Measurements from ENCODE around the gene PHC2. TPM values are rescaled to one million over a fixed set of nuclear protein-coding genes. Genes with fewer than 3 reads are reported as not detected.

Gene PHC2
- total RNA-seq, 2 donors from 2014 or later, result 14.2 to 27.4 TPM

DNA sequence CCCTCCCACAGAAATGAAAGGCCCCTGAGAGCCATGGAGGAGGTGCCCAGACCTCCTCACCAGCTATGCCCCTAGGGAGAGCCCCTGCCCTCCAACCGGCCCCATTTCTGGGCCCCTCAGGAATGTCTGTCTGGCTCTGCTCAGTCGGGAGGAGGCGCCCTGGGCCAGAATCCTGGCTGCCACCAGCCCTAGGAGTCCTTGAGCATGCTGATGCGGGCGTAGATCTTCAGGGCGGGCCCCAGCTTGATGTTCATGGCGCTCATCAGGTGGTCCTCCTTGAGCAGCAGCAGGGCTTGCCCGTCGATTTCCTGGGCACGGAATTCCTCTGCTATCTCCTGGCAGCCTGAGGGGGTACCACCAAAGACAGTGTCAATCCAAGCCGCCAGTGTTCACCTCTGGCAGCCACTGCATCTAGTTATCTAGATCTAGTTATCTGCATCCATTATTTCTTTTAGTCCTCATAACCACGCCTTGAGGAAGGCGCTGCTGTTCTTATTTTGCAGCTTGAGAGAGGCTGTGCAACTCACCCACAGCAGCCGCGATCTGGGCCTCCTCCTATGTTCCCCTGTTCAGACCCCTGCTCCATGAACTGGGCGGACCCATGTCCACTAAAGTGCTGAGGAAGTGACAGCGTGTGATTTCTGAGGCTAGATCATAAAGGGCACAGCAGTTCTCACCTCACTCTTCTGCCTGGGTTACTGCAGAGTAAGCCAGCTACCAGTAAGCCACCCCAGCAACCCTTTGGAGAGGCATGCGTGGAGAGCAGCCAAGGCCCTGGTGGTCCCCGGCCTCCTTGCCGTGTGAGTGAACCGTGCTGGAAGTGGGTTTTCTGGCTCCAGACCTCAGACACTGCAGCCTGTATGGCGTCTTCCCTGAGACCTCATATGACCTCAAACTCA lies 106.0 kb downstream of the PHC2 start:
- Mint-ChIP-seq H3K9me3 (no peaks in the 10 kb centered on the region), H3K27ac (no peak overlapping the region)

GRCh38 chr1:33323663-33324477 lies 107.0 kb downstream of the PHC2 start:
- no peak for ATAC-seq
- Mint-ChIP-seq H3K27ac (no peak overlapping the region), H3K4me3 (no peak overlapping the region), H3K4me1 (ENCODE audit: low read depth in 2 of 2) (no peaks in the 10 kb centered on the region), H3K36me3 (peaks cover 12% of the 10 kb centered on the region), H3K9me3 (no peaks in the 10 kb centered on the region), H3K27me3 (no peaks in the 10 kb centered on the region)
- DNase-seq (ENCODE audit: low spot score), result no peak

More for the DNA sequence above, 106.0 kb downstream of the PHC2 start:
- Mint-ChIP-seq H3K4me1 (ENCODE audit: low read depth in 2 of 2) (no peaks in the 10 kb centered on the region), H3K4me3 (no peak overlapping the region), H3K36me3 (peaks cover 18% of the 10 kb centered on the region), H3K27me3 (no peaks in the 10 kb centered on the region)
- ATAC-seq (no peak), DNase-seq (ENCODE audit: low spot score) (no peak)

DNA sequence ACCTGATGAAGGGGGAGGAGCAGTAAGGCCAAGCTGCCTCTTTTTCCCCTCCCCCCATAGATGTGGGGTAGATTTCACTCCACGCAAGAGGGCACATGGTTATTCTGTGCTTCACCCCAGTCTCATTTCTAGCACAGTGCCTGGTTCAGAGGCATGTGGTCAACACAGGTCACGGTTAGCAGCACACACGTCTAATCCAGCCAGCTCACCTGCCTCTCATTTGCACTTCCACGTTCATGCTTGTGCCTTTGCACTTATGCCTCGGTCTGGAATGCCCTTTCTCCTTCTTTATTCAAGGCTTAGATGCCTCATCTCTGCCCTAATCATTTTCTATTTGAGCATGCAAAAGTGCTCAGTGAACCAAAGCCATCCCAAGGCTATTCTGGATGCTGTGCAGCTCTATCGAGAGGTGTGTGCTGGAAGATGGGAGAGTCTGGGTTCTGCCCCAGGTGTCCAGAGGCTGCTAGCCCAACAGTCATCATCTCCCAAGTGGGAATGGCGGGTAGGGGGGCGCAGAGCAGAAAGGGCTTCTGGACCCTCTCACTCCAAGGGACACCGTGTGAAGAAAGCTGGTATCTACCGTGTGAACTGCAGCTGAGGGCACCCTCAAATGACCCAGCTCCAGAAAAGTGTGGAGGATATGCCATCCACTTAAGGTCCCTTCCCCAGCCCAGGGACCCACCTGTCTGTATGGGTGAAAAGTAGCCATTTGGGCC lies 107.9 kb downstream of the PHC2 start:
- Mint-ChIP-seq H3K4me1 (ENCODE audit: low read depth in 2 of 2) (no peaks in the 10 kb centered on the region), H3K27me3 (no peaks in the 10 kb centered on the region), H3K4me3 (no peak overlapping the region), H3K36me3 (peaks cover 7% of the 10 kb centered on the region), H3K9me3 (no peaks in the 10 kb centered on the region), H3K27ac (no peak overlapping the region)
- DNase-seq (ENCODE audit: low spot score) (no peak), ATAC-seq (no peak)

GRCh38 chr1:33322109-33322508 lies 108.8 kb downstream of the PHC2 start:
- H3K4me3 Mint-ChIP-seq, result no peak overlapping the region
- no peak for ATAC-seq
- H3K36me3 Mint-ChIP-seq, result peaks cover 7% of the 10 kb centered on the region
- no peaks in the 10 kb centered on the region for H3K9me3 Mint-ChIP-seq
- no peak overlapping the region for H3K27ac Mint-ChIP-seq
- H3K27me3 Mint-ChIP-seq, result no peaks in the 10 kb centered on the region
- no peak for DNase-seq (ENCODE audit: low spot score)
- no peaks in the 10 kb centered on the region for H3K4me1 Mint-ChIP-seq (ENCODE audit: low read depth in 2 of 2)

- no peak for ATAC-seq
- Mint-ChIP-seq H3K36me3 (peaks cover 7% of the 10 kb centered on the region), H3K9me3 (no peaks in the 10 kb centered on the region), H3K4me3 (no peak overlapping the region), H3K27me3 (no peaks in the 10 kb centered on the region), H3K27ac (no peak overlapping the region), H3K4me1 (ENCODE audit: low read depth in 2 of 2) (no peaks in the 10 kb centered on the region)
- no peak for DNase-seq (ENCODE audit: low spot score)
Observed at GRCh38 chr1:33321178-33321577, 109.7 kb downstream of the PHC2 start.

- no peak for DNase-seq (ENCODE audit: low spot score)
- Mint-ChIP-seq H3K36me3 (peaks cover 3% of the 10 kb centered on the region), H3K4me1 (ENCODE audit: low read depth in 2 of 2) (no peaks in the 10 kb centered on the region), H3K4me3 (no peak within 1 kb of the TSS), H3K9me3 (no peaks in the 10 kb centered on the region), H3K27ac (no peak within 1 kb of the TSS), H3K27me3 (no peaks in the 10 kb centered on the region)
- no peak for ATAC-seq
Observed at GRCh38 chr1:33320619-33321165, 110.2 kb downstream of the PHC2 start, which contains the start of gene A3GALT2. A3GALT2 (minus strand) TSS chr1:33321098; CDS start chr1:33321098, 0 bp downstream.

GRCh38 chr1:33319949-33320618 lies 110.8 kb downstream of the PHC2 start:
- peak in 1 of 2 donors; percentile 28 for ATAC-seq
- Mint-ChIP-seq H3K27ac (no peak overlapping the region), H3K4me1 (ENCODE audit: low read depth in 2 of 2) (no peaks in the 10 kb centered on the region), H3K27me3 (no peaks in the 10 kb centered on the region), H3K4me3 (no peak overlapping the region), H3K36me3 (no peaks in the 10 kb centered on the region), H3K9me3 (no peaks in the 10 kb centered on the region)
- no peak for DNase-seq (ENCODE audit: low spot score)

DNA sequence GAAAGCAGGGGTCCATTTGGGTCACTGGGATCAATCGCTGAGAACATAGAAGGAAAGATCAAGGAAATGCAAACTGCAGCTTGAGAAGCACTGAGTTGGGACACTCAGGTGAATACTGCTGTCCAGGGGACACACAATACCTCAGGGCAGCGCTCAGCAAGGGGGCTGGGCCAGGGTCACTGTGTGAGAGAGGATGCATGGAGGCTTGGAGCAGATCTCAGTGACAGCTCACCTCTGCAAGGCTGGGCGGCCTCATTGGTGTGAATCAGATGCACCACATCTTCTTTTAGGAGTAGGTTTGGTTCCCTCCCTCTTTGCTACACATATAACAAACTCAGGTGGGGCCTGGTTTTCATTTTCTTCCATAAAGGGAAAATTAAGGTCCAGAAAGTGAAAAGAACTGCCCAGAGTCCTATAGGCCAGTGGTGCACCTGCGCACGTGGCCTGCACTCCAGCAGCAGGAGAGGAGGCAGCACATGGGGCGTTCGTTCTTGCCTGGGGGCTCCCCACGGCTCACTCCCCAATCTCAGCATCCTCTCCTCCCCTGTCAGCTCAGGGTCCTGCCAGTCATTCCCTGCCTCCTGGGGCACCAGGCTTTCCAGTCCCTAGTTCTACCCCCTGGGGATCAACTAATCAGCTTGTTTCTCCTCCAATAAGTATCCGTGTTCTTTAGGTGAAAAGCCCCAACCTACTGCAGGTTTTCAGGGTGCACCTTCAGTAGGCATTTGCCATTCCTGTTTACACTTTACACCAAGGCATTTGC lies 111.5 kb downstream of the PHC2 start:
- H3K9me3 Mint-ChIP-seq, result no peaks in the 10 kb centered on the region
- no peaks in the 10 kb centered on the region for H3K27me3 Mint-ChIP-seq
- no peaks in the 10 kb centered on the region for H3K36me3 Mint-ChIP-seq
- H3K27ac Mint-ChIP-seq, result no peak overlapping the region
- no peak overlapping the region for H3K4me3 Mint-ChIP-seq
- ATAC-seq (no peak), DNase-seq (ENCODE audit: low spot score) (no peak)
- H3K4me1 Mint-ChIP-seq (ENCODE audit: low read depth in 2 of 2), result no peaks in the 10 kb centered on the region

DNA sequence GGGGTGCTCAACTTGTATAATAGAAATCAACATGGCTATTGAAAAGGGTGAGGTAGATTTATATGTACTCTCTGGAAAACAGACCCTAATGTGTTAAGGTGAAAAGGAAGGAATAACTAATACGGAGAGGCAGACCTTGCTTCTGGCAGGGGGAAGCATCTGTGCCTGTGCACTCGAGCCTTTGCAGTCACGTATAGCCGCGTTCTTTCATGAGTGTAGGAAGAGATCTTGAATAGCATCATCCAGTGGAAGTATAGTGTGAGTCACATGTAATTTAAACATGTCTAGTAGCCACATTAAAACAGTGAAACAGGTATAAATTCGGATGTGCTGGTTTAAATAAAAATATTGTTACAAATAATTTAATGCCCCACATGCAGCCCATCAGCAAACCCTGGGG lies 112.9 kb downstream of the PHC2 start:
- no peaks in the 10 kb centered on the region for H3K9me3 Mint-ChIP-seq
- no peak overlapping the region for H3K4me3 Mint-ChIP-seq
- DNase-seq (ENCODE audit: low spot score), result no peak
- ATAC-seq, result no peak
- no peaks in the 10 kb centered on the region for H3K4me1 Mint-ChIP-seq (ENCODE audit: low read depth in 2 of 2)
- H3K27ac Mint-ChIP-seq, result no peak overlapping the region
- no peaks in the 10 kb centered on the region for H3K27me3 Mint-ChIP-seq
- H3K36me3 Mint-ChIP-seq, result no peaks in the 10 kb centered on the region

DNA sequence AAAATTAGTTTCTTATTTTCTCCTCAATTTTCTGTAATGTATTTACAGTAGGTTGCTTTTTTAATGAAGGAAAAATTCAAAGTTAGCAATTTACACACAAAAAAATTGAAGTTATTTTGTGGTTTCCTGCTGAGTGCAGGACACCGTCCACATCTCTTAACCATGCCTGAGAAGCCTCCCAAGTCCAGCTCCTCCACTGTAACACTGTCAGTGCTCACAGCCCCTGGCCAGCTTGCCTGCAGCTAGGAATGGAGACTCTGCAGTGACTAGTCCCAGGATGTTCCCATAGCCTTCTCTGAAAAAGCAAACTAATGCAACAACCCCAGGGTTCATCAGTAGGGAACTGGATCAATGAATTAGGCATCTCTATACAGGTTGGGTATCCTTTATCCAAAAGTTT lies 113.5 kb downstream of the PHC2 start:
- Mint-ChIP-seq H3K36me3 (no peaks in the 10 kb centered on the region), H3K9me3 (no peaks in the 10 kb centered on the region), H3K4me1 (ENCODE audit: low read depth in 2 of 2) (no peaks in the 10 kb centered on the region), H3K4me3 (no peak overlapping the region), H3K27ac (no peak overlapping the region), H3K27me3 (no peaks in the 10 kb centered on the region)
- ATAC-seq (no peak), DNase-seq (ENCODE audit: low spot score) (no peak)

GRCh38 chr1:33316601-33317000 lies 114.3 kb downstream of the PHC2 start:
- H3K36me3 Mint-ChIP-seq, result no peaks in the 10 kb centered on the region

DNA sequence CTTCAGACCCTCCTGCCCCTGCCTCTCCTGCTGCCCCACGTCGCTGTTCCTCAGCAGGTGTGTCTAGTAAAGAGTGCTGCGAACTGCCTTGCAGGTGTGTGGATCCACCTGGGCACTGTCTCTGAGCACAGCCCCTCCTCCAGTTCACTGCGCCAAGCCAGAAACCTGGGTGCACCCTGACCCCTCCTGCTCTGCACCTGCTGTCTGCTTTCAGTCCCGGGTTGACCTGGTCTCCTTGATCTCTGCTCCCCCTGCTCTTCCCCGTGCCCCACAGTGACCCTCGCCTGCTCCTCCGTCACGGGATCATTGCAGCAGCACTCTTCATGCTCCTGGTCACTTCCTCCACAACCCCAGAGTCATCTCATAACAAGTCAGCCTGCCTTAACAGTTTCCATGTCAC lies 116.5 kb downstream of the PHC2 start:
- Mint-ChIP-seq H3K9me3 (no peaks in the 10 kb centered on the region), H3K4me1 (ENCODE audit: low read depth in 2 of 2) (no peaks in the 10 kb centered on the region), H3K36me3 (no peaks in the 10 kb centered on the region), H3K4me3 (no peak overlapping the region), H3K27ac (no peak overlapping the region), H3K27me3 (no peaks in the 10 kb centered on the region)
- no peak for DNase-seq (ENCODE audit: low spot score)
- ATAC-seq, result no peak

More at GRCh38 chr1:33316601-33317000, 114.3 kb downstream of the PHC2 start:
- DNase-seq (ENCODE audit: low spot score) (no peak), ATAC-seq (no peak)
- Mint-ChIP-seq H3K4me1 (ENCODE audit: low read depth in 2 of 2) (no peaks in the 10 kb centered on the region), H3K4me3 (no peak overlapping the region), H3K9me3 (no peaks in the 10 kb centered on the region), H3K27me3 (no peaks in the 10 kb centered on the region), H3K27ac (no peak overlapping the region)
